DLD1 (cell line): Measurements from ENCODE around the gene PMEPA1.

Experiments
- in situ Hi-C: cut with HindIII; loops from 2 replicates; pipeline ENCODE4 v1.10.0; 2017; ENCODE audit warnings: low sequenced_read_pairs

The PMEPA1 gene

DNA sequence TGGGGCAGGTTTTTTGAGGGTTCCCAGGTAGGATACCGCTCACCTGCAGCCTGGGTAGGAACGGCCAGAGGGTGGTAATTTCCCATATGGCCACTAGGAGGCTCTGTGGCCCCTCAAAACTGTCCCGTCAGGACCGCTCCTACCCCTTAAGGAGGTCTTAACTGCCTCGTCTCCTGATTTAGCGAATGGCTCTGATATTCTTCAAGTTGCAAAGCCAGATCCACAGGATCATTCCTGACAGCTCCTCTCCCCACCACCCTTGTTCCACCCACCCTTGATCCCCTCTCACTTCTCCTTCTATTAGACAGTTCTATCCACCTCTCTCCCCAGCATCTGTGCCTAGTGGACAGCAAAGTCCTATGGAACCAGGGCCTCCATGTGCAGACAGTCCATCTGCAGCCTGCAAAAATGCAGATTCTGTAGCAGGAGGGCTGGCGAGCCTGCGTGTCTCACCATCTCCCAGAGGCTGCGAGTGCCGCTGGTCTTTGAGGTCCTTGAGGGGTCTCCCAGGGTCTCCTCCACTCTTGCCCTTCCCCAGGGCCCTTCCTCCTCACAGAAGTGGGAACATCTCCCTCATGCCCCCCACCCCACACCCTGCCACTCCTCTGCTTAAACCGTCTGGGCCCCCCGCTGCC is 55.3 kb downstream of the PMEPA1 start:
- in situ Hi-C loops, result no loop called here

DNA sequence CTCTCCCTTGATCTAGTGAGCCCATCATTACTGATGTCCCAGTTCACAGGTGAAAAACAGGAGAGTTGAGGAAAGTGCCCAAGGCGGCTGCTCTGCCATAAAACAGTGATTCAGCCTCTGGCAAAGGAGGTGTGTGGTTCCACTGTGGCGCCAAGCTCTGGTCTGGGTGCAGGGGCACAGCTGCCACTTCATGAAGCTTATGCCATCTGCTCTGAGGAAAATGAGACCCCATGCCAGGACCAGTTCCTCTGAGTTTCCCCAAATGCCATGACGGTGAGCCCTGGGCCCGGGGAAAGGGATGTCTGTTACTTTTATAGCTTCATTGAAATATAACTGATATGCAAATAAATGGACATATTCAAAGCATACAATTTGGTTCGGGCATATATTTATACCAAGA is 55.9 kb downstream of the PMEPA1 start:
- in situ Hi-C loops, result no loop called here

DNA sequence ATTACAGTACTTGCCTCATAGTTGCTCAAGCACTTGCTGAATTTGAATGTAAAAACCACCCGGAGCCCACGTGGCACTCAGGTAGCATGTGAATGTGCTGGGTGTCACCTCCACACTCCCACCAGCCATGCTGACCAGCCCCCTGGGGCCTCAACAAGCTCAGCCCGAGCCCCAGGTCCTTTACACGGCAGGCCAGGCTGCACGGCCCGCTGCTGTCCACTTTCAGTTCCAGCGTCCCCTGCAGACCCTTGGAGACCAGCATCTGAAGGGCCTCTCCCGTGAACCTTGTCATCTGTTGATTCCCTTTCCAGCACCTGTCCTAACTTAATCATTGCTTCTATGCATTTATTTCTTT is 56.3 kb downstream of the PMEPA1 start:
- in situ Hi-C loops, result no loop called here

DNA sequence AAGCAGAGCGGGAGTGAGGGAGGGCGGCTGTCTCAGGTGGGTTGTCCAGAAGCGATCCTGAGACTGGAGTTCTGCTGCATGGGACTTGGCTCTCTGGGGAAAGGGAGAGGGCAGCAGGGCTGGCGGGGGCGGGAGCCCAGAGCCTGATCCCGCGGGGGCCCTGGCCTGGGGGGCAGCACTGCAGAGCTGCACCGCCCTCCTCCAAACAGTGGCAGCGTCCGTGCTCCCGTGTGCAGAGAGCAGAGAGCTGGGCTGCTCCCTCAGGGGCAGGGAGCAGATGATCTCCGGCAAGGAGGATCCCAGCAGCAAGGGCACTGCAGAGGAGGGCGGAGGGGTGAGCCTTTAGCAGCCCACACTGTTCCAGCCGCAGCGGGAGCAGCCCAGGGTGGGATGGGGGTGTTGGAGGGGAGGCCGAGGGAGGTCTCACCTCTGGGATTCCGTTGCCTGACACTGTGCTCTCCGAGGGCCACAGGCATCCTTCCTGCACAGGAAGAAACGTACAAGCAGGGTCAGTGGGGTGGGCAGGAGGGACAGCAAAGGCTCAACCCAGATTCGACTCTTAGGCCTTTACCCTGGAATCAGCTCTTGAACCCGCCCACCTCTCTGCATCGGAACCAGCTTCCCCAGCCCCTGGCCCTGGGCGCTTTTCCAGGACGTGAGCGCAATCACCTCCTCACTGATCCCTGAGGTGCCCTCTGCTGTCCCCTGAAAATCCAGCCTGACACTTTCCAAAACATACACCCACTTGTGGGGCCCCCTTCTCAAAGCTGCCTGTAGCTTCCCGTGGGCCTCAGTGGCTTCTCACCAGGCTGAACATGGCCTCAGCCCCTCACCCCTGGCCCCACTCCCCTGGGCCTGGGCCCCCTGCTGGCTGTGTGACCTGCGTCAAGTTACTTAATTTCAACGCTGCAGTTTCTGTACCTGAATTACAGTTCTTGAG is 56.9 kb downstream of the PMEPA1 start:
- in situ Hi-C loops, result no loop called here

DNA sequence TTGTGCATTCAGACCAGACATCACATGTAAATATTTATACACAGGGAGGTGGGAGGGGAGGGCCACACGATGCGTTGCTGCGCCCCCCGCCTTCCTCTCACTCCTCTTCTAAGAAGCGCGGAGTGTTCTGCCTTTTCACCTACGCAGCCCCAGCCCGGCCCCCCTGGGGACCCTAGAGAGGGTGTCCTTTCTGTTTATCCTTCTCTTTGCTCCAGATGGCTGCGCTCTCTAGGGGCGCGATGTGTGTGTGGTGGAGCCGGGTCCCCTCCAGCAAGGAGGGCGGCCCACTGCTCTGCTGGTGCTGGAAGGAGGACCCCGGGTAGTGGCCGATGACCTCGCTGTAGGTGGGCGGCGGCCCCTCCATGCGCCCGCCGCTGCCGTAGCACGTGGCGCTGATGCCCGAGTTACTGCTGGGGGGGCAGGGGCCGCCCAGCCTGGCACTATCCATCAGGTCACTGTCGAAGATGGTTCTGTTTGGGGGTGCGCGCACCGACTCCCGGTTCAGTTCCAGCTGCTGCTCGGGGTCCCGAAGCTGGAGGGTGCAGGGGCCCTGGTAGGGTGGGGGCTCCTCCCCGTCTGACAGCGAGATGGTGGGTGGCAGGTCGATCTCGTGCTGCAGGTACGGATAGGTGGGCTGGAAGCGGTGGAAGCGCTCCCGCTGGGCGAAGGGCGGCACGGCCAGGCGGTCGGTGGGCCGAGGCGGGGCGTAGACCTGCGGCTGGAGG is 57.8 kb downstream of the PMEPA1 start:
- in situ Hi-C loops, result no loop called here

DNA sequence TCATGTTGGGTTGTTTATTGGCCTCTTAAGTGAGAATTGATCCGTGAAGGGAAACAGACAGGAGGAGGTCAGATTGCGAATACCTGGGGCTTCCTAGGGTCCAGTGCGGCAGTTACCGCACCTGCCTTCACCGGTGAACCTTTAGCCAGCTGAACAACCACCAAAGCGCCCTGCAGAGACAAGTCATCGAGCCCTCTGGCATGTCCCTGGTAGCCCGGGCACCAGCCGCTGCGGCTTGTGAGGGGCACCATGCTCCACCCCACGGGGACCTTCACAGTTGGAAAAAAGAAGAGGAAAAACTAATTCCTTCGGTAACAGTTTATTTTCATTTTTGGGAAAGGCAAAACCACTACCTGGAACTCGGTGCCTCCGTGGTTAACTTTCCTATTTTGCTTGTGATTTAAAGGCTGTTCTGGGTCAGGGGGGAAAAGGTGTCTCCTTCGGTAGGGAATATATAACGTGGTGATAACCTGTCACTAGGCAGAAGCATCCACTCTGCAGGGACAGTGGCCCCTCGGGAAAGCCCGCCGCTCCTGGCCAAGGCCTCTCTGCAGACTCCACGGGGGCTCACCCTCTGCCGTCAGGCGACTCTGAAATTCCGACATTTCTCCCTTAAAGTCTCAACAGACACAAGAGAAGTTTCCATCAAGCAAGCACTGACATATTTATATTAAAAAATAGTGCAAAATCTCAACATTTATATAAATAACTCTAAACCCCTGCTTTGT is 58.9 kb downstream of the PMEPA1 start:
- in situ Hi-C loops, result no loop called here

DNA sequence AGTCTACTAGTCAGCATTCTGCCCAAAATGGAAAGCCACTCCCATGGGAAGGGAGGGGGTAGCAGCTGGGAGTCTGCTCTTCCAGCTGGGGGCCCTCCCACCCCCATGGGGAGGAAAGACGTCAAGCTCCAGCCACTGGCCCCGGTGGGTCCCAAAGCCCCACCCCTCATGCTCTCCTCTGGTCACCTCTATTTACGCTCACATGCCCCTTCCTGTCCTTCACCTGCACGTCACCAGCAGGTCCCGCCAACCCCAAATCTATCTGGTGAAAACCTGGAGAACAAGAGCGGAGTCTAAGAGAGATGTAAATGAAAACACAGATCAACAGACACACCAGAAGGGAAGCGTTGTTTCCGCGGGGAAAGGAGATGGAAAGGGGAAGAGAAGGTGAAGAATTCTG is 59.5 kb downstream of the PMEPA1 start:
- in situ Hi-C loops, result no loop called here

DNA sequence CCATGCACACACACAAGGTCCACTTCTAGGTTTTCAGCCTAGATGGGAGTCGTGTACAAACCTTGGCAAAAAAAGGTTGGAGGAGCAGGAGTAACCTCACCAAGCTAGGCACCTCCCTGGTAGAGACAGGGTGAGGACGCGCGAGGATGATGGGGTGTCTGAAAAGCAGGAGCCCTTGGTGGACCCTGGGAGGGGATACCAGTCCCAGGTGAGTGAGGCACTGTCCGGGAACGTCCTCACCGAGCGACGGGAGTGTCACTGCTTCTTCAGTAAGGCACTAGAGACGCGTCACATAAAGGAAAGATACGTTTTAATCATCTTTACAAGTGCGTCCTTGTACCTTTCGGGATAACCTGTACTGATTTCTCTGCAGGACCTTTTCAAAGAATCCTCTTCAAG is 60.2 kb downstream of the PMEPA1 start:
- in situ Hi-C loops, result loop anchor here (25.0 kb wide), 2 partner anchors 138 to 538 kb away; no protein-coding TSS in a partner anchor

DNA sequence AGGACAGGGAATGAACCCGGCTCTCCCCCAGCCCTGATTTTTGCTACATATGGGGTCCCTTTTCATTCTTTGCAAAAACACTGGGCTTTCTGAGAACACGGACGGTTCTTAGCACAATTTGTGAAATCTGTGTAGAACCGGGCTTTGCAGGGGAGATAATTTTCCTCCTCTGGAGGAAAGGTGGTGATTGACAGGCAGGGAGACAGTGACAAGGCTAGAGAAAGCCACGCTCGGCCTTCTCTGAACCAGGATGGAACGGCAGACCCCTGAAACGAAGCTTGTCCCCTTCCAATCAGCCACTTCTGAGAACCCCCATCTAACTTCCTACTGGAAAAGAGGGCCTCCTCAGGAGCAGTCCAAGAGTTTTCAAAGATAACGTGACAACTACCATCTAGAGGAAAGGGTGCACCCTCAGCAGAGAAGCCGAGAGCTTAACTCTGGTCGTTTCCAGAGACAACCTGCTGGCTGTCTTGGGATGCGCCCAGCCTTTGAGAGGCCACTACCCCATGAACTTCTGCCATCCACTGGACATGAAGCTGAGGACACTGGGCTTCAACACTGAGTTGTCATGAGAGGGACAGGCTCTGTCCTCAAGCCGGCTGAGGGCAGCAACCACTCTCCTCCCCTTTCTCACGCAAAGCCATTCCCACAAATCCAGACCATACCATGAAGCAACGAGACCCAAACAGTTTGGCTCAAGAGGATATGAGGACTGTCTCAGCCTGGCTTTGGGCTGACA is 60.8 kb downstream of the PMEPA1 start:
- in situ Hi-C loops, result loop anchor here (25.0 kb wide), 2 partner anchors 138 to 538 kb away; no protein-coding TSS in a partner anchor

DNA sequence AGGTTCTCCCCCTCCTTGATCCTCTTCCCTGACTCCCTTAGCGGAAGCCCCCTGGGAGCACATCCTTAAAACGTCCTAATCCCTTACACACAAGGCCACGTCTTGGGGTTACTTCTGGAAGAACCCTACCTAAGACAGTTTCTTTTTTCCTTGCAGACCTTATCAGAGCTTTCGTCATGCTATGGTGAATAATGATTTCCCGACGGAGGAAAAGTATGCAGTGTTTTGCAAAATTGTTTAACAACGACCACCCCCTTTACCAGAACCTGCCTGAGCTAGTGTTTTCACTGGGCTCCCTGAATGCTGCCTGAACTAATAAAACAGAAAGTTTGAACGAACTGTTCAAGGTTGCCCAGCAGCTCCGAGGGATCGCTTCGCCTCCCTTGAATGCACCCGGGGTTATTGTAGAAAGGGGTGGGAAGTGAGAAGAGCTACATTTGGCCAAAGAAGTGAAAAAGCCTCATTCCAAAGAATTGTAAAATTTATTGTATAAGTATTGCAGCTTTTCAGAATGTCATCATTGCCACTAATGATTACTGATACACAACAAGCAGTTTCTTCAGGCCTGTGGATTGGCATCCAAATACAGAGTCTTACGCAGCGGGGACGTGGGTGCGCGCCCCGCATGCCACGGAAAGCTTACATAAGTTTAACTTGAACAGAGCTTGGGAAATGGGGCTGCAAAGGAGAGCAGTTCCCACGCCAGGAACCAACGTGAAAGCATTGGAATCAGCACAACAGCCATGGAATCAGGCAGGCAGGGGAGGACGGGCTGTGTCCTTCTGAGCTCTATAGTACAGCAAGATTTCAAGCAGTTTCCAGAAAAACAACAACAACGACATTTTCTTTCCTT is 61.7 kb downstream of the PMEPA1 start:
- in situ Hi-C loops, result loop anchor here (25.0 kb wide), 2 partner anchors 139 to 539 kb away; no protein-coding TSS in a partner anchor

DNA sequence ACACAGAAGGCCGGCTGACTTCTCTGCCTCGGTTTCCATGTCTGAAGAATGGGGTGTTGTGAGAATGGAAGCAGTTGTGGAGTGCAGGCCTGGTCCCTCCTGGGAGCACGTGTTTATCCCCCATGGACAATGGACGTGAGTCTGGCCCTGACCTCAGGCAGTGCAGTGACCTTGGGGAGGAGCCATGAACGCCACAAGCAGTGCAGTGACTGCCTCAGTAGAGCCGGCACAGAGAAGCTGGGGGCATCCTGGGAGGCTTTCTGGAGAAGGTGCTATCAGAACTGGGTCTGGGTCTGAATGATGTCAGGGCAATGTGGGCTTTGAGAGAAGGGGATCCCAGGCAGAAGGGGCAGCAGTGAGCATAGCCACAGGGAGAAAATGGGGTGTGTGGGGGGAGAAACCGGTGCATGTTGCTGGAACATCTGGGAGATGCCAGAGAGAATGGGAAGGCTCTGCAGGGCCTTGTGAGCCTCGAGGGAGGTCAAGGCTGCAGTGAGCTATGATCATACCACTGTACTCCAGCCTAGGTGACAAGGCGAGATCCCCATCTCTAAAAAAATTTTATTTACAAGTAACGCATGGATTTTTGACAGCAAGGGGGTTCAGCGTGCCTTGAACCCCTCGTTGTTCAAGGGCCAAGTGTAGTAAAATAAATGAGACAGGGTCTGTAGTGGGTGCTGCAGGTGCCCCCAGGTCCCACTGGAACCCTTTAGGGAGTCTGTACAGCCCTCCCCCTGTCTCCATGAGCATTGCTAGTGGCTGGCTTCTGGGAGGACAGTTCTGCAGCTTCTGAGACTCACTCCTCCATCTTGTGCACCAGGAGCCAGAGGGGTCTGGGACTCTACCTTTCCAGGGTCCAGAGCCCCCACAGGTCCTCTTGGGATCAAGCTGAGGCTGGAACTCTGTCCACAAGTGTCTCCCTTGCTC is 62.5 kb downstream of the PMEPA1 start:
- in situ Hi-C loops, result loop anchor here (25.0 kb wide), 2 partner anchors 140 to 540 kb away; no protein-coding TSS in a partner anchor

DNA sequence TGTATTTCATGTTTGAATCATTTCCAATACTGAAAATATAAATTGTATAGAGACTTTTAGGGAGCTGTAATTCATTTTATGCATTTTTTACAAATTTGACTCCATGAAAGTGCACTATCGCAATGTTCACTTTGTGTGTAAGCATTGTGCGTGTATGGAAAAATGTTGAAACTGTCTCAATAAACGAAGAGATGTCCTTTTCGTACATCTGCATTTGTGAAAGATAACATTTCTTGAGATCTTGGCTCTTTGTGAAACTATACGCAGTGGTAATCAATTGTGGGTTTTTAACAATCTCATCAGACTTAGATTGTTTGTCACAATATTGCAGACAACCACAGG is 70.9 kb downstream of the PMEPA1 start:
- in situ Hi-C loops, result loop anchor here (25.0 kb wide), 2 partner anchors 148 to 548 kb away; no protein-coding TSS in a partner anchor

DNA sequence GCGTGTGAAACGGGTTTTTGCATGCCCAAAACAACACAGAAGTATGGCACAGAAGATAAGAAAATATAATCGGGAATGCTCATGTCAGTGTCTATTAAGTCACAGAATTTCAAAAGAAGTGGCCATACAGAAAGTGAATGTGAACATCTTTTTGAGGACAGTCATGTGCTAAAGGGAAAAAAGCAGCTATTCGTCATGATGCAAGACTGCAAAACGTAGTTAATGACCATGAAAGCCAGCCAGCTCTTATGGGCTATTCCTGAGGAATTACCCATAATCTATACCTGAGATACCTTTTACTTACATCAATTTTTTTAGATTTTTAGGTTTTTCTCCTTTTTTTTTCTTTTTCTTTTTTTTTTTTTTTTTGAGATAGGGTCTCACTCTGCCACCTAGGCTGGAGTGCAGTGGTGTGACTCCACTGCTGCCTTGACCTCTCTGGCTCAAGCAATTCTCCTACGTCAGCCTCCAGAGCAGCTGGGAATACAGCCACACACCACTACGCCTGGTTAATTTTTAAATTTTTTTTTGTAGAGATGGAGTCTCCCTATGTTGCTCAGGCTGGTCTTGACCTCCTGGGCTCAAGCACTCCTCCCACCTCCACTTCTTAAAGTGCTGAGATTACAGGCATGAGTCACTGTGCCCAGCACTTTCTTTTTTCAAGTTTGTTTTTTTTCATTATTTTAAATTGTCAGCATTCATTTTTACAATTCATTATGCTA is 71.5 kb downstream of the PMEPA1 start:
- in situ Hi-C loops, result loop anchor here (25.0 kb wide), 2 partner anchors 149 to 549 kb away; no protein-coding TSS in a partner anchor

DNA sequence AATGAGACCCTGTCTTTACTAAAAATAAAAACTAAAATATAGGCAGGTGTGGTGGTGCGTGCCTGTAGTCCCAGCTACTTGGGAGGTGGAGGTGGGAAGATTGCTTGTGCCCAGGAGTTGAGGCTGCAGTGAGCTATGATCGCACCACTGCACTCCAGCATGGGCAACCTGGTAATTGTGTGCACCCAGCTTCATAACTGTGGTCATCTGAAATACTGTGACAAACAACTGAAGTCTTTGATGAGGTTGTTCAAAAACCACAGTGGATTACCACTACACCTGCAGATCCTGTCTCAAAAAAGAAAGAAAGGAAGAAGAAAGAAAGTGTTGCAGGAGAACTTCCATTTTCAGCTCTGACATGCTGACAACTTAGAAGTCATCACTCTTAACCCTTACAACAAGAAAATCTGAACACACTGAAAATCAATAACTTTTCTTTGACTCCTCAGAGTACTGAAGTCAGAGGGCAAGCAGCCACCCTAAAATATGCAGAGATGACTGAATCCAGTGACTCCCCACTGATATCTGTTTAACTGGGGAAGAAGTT is 75.8 kb downstream of the PMEPA1 start:
- in situ Hi-C loops, result loop anchor here (25.0 kb wide), 2 partner anchors 153 to 553 kb away; no protein-coding TSS in a partner anchor

DNA sequence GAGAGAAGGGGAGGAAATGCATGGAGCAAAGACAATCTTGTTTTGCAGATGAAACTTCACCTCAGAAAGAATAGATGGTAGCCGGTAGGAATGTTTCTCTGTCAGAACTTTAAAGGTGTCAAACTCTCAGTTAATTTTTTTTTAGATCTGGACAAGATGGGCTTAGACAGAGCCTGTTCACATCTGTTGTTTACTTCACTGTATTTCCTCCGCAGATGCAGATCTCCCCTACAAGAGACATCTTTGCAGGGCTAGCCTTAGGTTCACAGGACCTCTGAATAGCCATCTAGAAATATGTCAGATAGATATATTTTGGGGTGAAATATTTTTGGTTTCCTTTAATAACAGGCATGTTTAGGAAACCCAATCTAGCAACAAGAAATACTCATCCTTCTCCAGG is 77.5 kb downstream of the PMEPA1 start:
- in situ Hi-C loops, result loop anchor here (25.0 kb wide), 2 partner anchors 155 to 555 kb away; no protein-coding TSS in a partner anchor

DNA sequence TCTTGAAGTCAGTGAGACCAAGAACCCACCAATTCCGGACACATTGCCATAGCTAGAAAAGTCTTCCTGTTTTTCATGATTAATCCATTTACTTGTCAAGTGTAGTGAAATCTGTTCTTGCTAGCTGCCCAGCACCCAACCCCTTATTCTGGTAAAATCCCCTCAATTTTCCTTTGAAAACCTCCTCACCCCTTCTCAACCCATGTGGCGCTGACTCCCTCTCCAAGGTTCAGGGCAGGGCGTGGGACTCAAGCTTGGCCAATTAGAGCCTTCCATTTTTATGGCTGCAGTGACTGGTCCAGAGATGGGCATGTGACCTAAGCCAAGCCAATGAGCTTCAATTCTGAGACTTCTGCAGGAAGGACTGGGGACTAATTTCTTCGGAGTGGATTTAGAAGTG is 79.8 kb downstream of the PMEPA1 start:
- in situ Hi-C loops, result loop anchor here (25.0 kb wide), 2 partner anchors 157 to 557 kb away; no protein-coding TSS in a partner anchor

DNA sequence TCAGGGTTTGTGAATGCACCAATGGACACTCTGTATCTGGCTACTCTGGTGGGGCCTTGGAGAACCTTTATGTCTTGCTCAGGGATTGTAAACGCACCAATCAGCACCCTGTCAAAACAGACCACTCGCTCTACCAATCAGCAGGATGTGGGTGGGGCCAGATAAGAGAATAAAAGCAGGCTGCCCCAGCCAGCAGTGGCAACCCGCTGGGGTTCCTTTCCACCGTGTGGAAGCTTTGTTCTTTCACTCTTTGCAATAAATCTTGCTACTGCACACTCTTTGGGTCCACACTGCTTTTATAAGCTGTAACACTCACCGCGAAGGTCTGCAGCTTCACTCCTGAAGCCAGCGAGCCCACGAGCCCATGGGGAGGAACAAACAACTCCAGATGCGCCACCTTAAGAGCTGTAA is 80.3 kb downstream of the PMEPA1 start:
- in situ Hi-C loops, result loop anchor here (25.0 kb wide), 2 partner anchors 158 to 558 kb away; no protein-coding TSS in a partner anchor
